Epithelial cell of esophagus (primary cell): Measurements from ENCODE around the gene RAPGEF2.

Experiments used
- DNase-seq: peaks from one replicate; pipeline ENCODE4 v3.0.0; 2010; ENCODE audit warnings: low read depth
- H3K4me3 ChIP-seq: 2 replicates; pipeline ENCODE4 v1.5.1; 2011; ENCODE audit warnings: mild to moderate bottlenecking, low read length, control low read depth
- TF ChIP-seq, protein P1 (sequence below): IDR thresholded peaks from 2 replicates; pipeline ENCODE4 v1.5.1; 2011; ENCODE audit warnings: low read depth, mild to moderate bottlenecking, low read length, control low read depth, inconsistent platforms; ENCODE audit not compliant: insufficient read depth; ENCODE audit errors: missing control alignments

The RAPGEF2 gene

GRCh38 chr4:159101988-159102621, 774 bp upstream of the RAPGEF2 start:
- TF ChIP-seq, protein P1, sequence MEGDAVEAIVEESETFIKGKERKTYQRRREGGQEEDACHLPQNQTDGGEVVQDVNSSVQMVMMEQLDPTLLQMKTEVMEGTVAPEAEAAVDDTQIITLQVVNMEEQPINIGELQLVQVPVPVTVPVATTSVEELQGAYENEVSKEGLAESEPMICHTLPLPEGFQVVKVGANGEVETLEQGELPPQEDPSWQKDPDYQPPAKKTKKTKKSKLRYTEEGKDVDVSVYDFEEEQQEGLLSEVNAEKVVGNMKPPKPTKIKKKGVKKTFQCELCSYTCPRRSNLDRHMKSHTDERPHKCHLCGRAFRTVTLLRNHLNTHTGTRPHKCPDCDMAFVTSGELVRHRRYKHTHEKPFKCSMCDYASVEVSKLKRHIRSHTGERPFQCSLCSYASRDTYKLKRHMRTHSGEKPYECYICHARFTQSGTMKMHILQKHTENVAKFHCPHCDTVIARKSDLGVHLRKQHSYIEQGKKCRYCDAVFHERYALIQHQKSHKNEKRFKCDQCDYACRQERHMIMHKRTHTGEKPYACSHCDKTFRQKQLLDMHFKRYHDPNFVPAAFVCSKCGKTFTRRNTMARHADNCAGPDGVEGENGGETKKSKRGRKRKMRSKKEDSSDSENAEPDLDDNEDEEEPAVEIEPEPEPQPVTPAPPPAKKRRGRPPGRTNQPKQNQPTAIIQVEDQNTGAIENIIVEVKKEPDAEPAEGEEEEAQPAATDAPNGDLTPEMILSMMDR = no peak
- H3K4me3 ChIP-seq = peak overlapping the region; percentile 56
- no peak for DNase-seq

- TF ChIP-seq, protein P1 = no peak
- peak; percentile 40 for DNase-seq
- H3K4me3 ChIP-seq = peak overlapping the region; percentile 75
Measured at GRCh38 chr4:159103384-159103990, 608 bp downstream of the RAPGEF2 start.

DNA sequence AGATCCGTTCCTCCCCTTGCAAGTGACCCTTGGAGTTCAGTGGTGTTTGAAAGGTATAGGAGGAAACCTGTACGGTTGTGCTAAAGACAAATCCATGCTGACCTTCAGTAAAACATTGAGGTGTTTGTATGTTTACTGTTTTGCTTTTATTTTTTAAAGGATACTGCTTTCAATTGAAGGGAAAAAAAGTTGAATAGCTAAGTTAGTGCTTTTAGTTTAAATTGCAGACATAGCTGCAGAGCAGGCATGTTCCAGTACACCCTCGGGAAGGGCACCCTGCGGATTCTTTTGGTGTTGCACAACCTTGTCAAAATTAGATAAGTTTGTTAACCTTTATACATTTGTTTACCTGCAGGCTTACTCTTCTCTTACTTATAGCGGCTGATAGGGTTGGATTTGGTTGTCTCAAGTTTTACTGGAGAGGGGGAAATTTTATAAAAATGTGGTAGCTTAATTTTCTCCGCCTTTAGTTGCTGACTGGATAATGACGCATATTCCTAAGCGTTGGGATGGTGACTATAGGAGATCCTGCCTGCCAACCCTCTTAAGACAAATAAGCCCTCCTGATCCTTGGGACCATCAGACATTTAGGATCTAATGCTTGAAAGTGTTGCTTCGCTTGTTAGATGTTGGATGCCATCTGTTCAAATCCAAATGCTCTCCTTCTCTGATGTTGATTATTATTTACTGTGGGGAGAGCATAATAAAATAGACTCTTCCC, 2.0 kb downstream of the RAPGEF2 start:
- peak overlapping the region; percentile 93 for H3K4me3 ChIP-seq
- peak; percentile 72 for DNase-seq

DNA sequence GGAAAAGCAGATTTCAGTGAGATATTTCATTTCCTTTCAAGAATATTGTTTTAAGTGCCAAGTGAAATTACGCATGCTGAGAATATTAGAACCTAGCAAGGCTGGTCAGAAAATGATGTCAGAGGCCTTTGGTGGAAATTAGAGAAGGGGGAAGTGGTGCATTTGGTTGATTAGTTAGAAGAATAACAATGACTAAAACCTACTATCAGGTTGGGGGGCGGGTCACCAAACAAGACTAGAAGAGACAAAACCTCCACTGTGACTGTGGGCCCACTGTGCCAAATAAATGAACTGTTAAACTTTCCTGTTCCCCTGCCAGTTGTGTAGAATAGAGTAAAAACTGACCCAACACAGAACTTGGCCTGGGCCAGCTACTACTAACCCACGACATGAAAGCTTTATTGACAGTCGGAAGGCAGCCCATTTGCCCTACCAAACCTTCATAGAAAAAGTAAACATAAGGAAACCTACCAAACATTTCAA, 2.9 kb downstream of the RAPGEF2 start:
- H3K4me3 ChIP-seq = peak overlapping the region; percentile 93
- peak; percentile 64 for DNase-seq

More for the DNA sequence above, 2.0 kb downstream of the RAPGEF2 start:
- TF ChIP-seq, protein P1 = peak; percentile 27

DNA sequence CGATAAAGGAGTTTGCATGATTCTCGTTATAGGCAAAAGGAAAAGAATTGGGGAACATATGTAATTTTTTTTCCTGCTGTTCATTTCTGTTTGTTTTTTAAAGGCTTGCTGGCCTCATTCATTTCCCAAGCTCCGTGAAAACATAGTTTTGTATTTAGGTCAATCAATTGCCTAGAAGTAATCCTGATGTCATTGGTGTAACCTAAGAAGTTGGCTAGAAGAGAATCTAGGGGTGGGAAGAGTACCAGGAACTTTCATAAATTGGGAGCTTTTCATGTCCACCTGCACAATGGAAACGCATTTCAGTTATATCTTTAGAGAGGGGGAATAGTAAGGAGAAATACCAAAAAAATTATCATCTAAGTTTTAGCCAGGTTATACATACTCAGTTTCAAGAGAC, 3.8 kb downstream of the RAPGEF2 start:
- no peak overlapping the region for H3K4me3 ChIP-seq
- TF ChIP-seq, protein P1 = no peak

More for the DNA sequence above, 2.9 kb downstream of the RAPGEF2 start:
- TF ChIP-seq, protein P1 = no peak

GRCh38 chr4:159107203-159107925, 4.5 kb downstream of the RAPGEF2 start:
- no peak overlapping the region for H3K4me3 ChIP-seq
- DNase-seq = peak; percentile 32
- TF ChIP-seq, protein P1 = no peak

More for the DNA sequence above, 3.8 kb downstream of the RAPGEF2 start:
- no peak for DNase-seq
